Astrocyte of the hippocampus (primary cell): Measurements from ENCODE around the gene COL21A1.
"Not testable (repeated sequence)": the region's sequence is repeated elsewhere in the genome, so short reads cannot be mapped to it uniquely, and the experiment has no call there.

Experiments used
- DNase-seq: peaks from one replicate; pipeline ENCODE4 v3.0.0; 2011; ENCODE audit warnings: low read depth, low spot score

The COL21A1 gene

GRCh38 chr6:56246881-56247653, at the start of gene COL21A1:
Gene COL21A1, minus strand, starts transcription at chr6:56247580. Its CDS starts 64,962 bp downstream, at chr6:56182618.
- peak; percentile 36 for DNase-seq

- DNase-seq, result no peak
Observed at GRCh38 chr6:56293781-56294180, 46.4 kb upstream of the COL21A1 start.

GRCh38 chr6:56292505-56293181, 45.3 kb upstream of the COL21A1 start:
- DNase-seq, result peak; percentile 77

- no peak for DNase-seq
Observed at GRCh38 chr6:56291302-56291917, 44.0 kb upstream of the COL21A1 start.

GRCh38 chr6:56289721-56290120, 42.3 kb upstream of the COL21A1 start:
- no peak for DNase-seq

GRCh38 chr6:56288347-56288746, 41.0 kb upstream of the COL21A1 start:
- no peak for DNase-seq

GRCh38 chr6:56282391-56282790, 35.0 kb upstream of the COL21A1 start:
- DNase-seq, result no peak

GRCh38 chr6:56280126-56280525, 32.7 kb upstream of the COL21A1 start:
- no peak for DNase-seq

GRCh38 chr6:56279331-56280080, 32.1 kb upstream of the COL21A1 start:
- DNase-seq, result peak; percentile 65

- DNase-seq, result no peak
Observed at GRCh38 chr6:56278171-56278591, 30.8 kb upstream of the COL21A1 start.

- DNase-seq, result no peak
Observed at GRCh38 chr6:56270812-56271441, 23.5 kb upstream of the COL21A1 start.

GRCh38 chr6:56268266-56268665, 20.9 kb upstream of the COL21A1 start:
- no peak for DNase-seq

GRCh38 chr6:56266011-56266410, 18.6 kb upstream of the COL21A1 start:
- DNase-seq, result no peak

- DNase-seq, result no peak
Observed at GRCh38 chr6:56263596-56264315, 16.4 kb upstream of the COL21A1 start.

- not testable (repeated sequence) for DNase-seq
Observed at GRCh38 chr6:56260593-56260992, 13.2 kb upstream of the COL21A1 start.

GRCh38 chr6:56259234-56260077, 12.1 kb upstream of the COL21A1 start:
- DNase-seq, result peak; percentile 57

GRCh38 chr6:56255349-56255748, 8.0 kb upstream of the COL21A1 start:
- peak; percentile 57 for DNase-seq

- no peak for DNase-seq
Observed at GRCh38 chr6:56250266-56250665, 2.9 kb upstream of the COL21A1 start.

GRCh38 chr6:56247654-56248122, 308 bp upstream of the COL21A1 start:
- DNase-seq, result no peak

- DNase-seq, result no peak
Observed at GRCh38 chr6:56246541-56246880, 869 bp downstream of the COL21A1 start.
